GM23248 (cell line): Measurements from ENCODE around the gene MAP3K9. TPM values are rescaled to one million over a fixed set of nuclear protein-coding genes. Genes with fewer than 3 reads are reported as not detected.
"Not testable (repeated sequence)": the region's sequence is repeated elsewhere in the genome, so short reads cannot be mapped to it uniquely, and the experiment has no call there.

Experiments used
- DNase-seq: peaks from one replicate; pipeline ENCODE4 v3.0.0-alpha.2; 2015
- H2AFZ ChIP-seq: fragments of 200-600 bp; sonication (generic); 2 replicates; pipeline ENCODE4 v1.6.1; 2016; ENCODE audit warnings: antibody characterized with exemption
- H3F3A ChIP-seq: fragments of 200-600 bp; sonication (generic); 2 replicates; pipeline ENCODE4 v1.6.1; 2016; ENCODE audit warnings: mild to moderate bottlenecking, antibody characterized with exemption, mixed run types; ENCODE audit not compliant: insufficient read depth
- H3K27ac ChIP-seq: fragments of 200-600 bp; sonication (generic); 2 replicates; pipeline ENCODE4 v1.5.1; 2016; ENCODE audit warnings: mild to moderate bottlenecking
- H3K27me3 ChIP-seq: fragments of 200-600 bp; sonication (generic); replicated peaks from 2 replicates; pipeline ENCODE4 v1.6.1; 2016; ENCODE audit warnings: mild to moderate bottlenecking; ENCODE audit not compliant: insufficient read depth
- H3K36me3 ChIP-seq: fragments of 200-600 bp; sonication (generic); 2 replicates; pipeline ENCODE4 v1.6.1; 2016; ENCODE audit warnings: low read depth, mild to moderate bottlenecking
- H3K4me1 ChIP-seq: fragments of 200-600 bp; sonication (generic); 2 replicates; pipeline ENCODE4 v1.6.1; 2016; ENCODE audit warnings: mild to moderate bottlenecking; ENCODE audit not compliant: insufficient read depth
- H3K4me2 ChIP-seq: fragments of 200-600 bp; sonication (generic); one replicate; pipeline ENCODE4 v1.6.1; 2016; ENCODE audit warnings: mild to moderate bottlenecking; ENCODE audit not compliant: unreplicated experiment
- H3K4me3 ChIP-seq: fragments of 200-600 bp; sonication (generic); 2 replicates; pipeline ENCODE4 v1.5.1; 2016; ENCODE audit warnings: mild to moderate bottlenecking
- H3K79me2 ChIP-seq: fragments of 200-600 bp; sonication (generic); 2 replicates; pipeline ENCODE4 v1.6.1; 2016; ENCODE audit warnings: mild to moderate bottlenecking; ENCODE audit not compliant: insufficient read depth
- H3K9ac ChIP-seq: fragments of 200-600 bp; sonication (generic); 2 replicates; pipeline ENCODE4 v1.6.1; 2016; ENCODE audit warnings: mild to moderate bottlenecking
- H3K9me2 ChIP-seq: fragments of 200-600 bp; sonication (generic); 2 replicates; pipeline ENCODE4 v1.6.1; 2016; ENCODE audit warnings: mixed run types, mild to moderate bottlenecking, moderate library complexity; ENCODE audit not compliant: insufficient read depth
- H3K9me3 ChIP-seq: fragments of 200-600 bp; sonication (generic); one replicate; pipeline ENCODE4 v1.6.1; 2017; ENCODE audit warnings: low read depth
- H4K20me1 ChIP-seq: fragments of 200-600 bp; sonication (generic); 2 replicates; pipeline ENCODE4 v1.6.0; 2016; ENCODE audit not compliant: insufficient read depth
- EZH2 ChIP-seq: fragments of 200-600 bp; sonication (generic); IDR thresholded peaks from 2 replicates; pipeline ENCODE4 v1.6.1; 2018; ENCODE audit warnings: antibody characterized with exemption, mild to moderate bottlenecking; ENCODE audit not compliant: insufficient read depth, poor library complexity, severe bottlenecking
- EZH2phosphoT487 ChIP-seq: fragments of 200-600 bp; sonication (generic); IDR thresholded peaks from 2 replicates; pipeline ENCODE4 v1.6.1; 2018; ENCODE audit warnings: antibody characterized with exemption, moderate library complexity, mild to moderate bottlenecking, low read depth; ENCODE audit not compliant: insufficient read depth
- WGBS, 2 experiments: methylation state at CpG; one replicate each; pipeline ENCODE4 v1.1.6; 2015 to 2017; ENCODE audit warnings: low lambda C conversion rate in 2 of 2, low coverage in 1 of 2; ENCODE audit errors: missing lambda C conversion rate in 2 of 2; 5-methylcytosine and 5-hydroxymethylcytosine counted together
- in situ Hi-C: fragments of 300-500 bp; cut with MboI; formaldehyde crosslinking; loops from 2 replicates; pipeline ENCODE4 v1.15.0; 2020
- polyA plus RNA-seq: library from polyadenylated mRNA; unstranded; fragments of >200 nt; fragmentation: Nextera tagmentation; extraction: Ambion mirVana; gene quantifications from 2 replicates; pipeline ENCODE4 v1.2.1, GENCODE V29; 2016
- total RNA-seq: library from RNA; depleted of rRNA; stranded (reverse); fragments of >200 nt; shearing (Covaris generic); gene quantifications from 2 replicates; pipeline ENCODE4 v1.2.3, GENCODE V29; 2014

MAP3K9 gene
- total and polyA plus RNA-seq, 2 experiments from 2014 or later, result 0.05 TPM; not detected in 1

GRCh38 chr14:70855486-70855885 is 46.2 kb upstream of the MAP3K9 start:
- no peaks in the 10 kb centered on the region for H3K79me2 ChIP-seq
- no peak overlapping the region for H3K4me3 ChIP-seq
- H3K9me2 ChIP-seq, result no peaks in the 10 kb centered on the region
- no peaks in the 10 kb centered on the region for H3K36me3 ChIP-seq
- no peaks in the 10 kb centered on the region for H3K9me3 ChIP-seq
- H3K9ac ChIP-seq, result no peak overlapping the region
- no peaks in the 10 kb centered on the region for H4K20me1 ChIP-seq
- no peak overlapping the region for H3K27ac ChIP-seq
- no peak for TF ChIP-seq EZH2
- no peak for TF ChIP-seq EZH2phosphoT487
- no peaks in the 10 kb centered on the region for H3K27me3 ChIP-seq
- H3K4me2 ChIP-seq, result no peak overlapping the region
- H2AFZ ChIP-seq, result no peak overlapping the region
- no peak for DNase-seq
- H3F3A ChIP-seq, result peaks cover 25% of the 10 kb centered on the region
- WGBS, 2 experiments, result 88 to 89% methylated on average over 5 of the region's 5 CpGs
- in situ Hi-C loops, result no loop called here
- H3K4me1 ChIP-seq, result peaks cover 23% of the 10 kb centered on the region

- H4K20me1 ChIP-seq, H3K27me3 ChIP-seq, H3K4me3 ChIP-seq, DNase-seq, in situ Hi-C loops, H3K36me3 ChIP-seq, H3K79me2 ChIP-seq, H3K9me2 ChIP-seq, H3K9ac ChIP-seq, H3K27ac ChIP-seq, H3K4me2 ChIP-seq, H3K9me3 ChIP-seq, H2AFZ ChIP-seq: not testable (repeated sequence)
- H3F3A ChIP-seq, result peaks cover 25% of the 10 kb centered on the region
- H3K4me1 ChIP-seq, result peaks cover 27% of the 10 kb centered on the region
- WGBS, 2 experiments, result 98 to 100% methylated on average over 3 of the region's 3 CpGs
Observed at GRCh38 chr14:70853658-70854057, 44.3 kb upstream of the MAP3K9 start.

DNA sequence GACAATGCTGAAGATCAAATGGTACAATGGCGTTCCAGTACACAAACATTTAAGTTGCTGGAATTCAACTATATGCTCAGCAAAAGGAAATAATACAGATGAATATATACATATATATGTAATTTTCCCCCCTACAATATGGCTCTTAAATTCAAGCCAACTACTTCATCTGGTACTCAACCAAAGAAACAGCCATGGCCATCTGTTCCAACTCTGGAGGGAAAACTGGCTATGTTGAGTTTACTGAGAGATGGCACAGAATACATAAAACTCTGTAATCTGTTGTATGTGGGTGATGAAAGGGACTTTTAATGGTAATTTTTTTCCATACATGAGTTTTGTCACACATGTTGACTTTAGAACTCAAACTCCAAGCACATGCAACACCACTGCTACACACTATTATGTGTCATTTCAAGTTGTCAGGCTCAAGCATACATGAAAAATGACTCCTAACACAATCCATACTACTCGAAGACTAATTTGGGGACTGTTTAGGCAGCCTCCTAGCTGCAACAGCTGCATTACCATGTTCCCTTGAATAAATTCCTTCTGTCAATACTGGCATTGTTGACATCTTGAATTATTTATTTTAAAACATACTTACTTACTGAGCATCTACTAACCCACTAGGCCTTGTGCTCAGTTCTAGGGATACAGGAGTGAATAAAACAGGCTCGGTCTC is 38.2 kb upstream of the MAP3K9 start:
- H3K4me1 ChIP-seq, result 0 out of 2 replicates have a peak, but pooled peaks cover 4% of the 10 kb centered on the region
- no peaks in the 10 kb centered on the region for H4K20me1 ChIP-seq
- no peaks in the 10 kb centered on the region for H3K36me3 ChIP-seq
- DNase-seq, result no peak
- no peaks in the 10 kb centered on the region for H3K9me2 ChIP-seq
- in situ Hi-C loops, result no loop called here
- WGBS, 2 experiments, result 66 to 73% methylated on average over 3 of the region's 3 CpGs
- no peaks in the 10 kb centered on the region for H3K9me3 ChIP-seq
- H3K27ac ChIP-seq, result no peak overlapping the region
- H3K4me3 ChIP-seq, result no peak overlapping the region
- no peak for TF ChIP-seq EZH2
- TF ChIP-seq EZH2phosphoT487, result no peak
- H3K27me3 ChIP-seq, result no peaks in the 10 kb centered on the region
- no peak overlapping the region for H2AFZ ChIP-seq
- no peaks in the 10 kb centered on the region for H3F3A ChIP-seq
- no peaks in the 10 kb centered on the region for H3K79me2 ChIP-seq
- no peak overlapping the region for H3K9ac ChIP-seq
- H3K4me2 ChIP-seq, result no peak overlapping the region

GRCh38 chr14:70845601-70846000 is 36.3 kb upstream of the MAP3K9 start:
- in situ Hi-C loops, result no loop called here
- Histone ChIP-seq H3K9ac (no peak overlapping the region), H3K9me3 (no peaks in the 10 kb centered on the region), H3K4me3 (no peak overlapping the region), H4K20me1 (no peaks in the 10 kb centered on the region), H3K4me2 (no peak overlapping the region), H3K4me1 (0 out of 2 replicates have a peak, but pooled peaks cover 4% of the 10 kb centered on the region), H3K27ac (no peak overlapping the region), H3K79me2 (no peaks in the 10 kb centered on the region), H3K9me2 (no peaks in the 10 kb centered on the region), H3F3A (no peaks in the 10 kb centered on the region), H3K27me3 (no peaks in the 10 kb centered on the region), H3K36me3 (no peaks in the 10 kb centered on the region), H2AFZ (no peak overlapping the region)
- TF ChIP-seq EZH2phosphoT487, result no peak
- TF ChIP-seq EZH2, result no peak
- DNase-seq, result no peak
- WGBS, 2 experiments, result 45 to 47% methylated on average over 2 of the region's 2 CpGs
